HepG2 (cell line): Measurements from ENCODE around the gene SMAD7. TPM values are rescaled to one million over a fixed set of nuclear protein-coding genes. Genes with fewer than 3 reads are reported as not detected.

Experiments used
- ARHGAP35 ChIP-seq: sonication (generic); formaldehyde crosslinking; IDR thresholded peaks from 2 replicates; pipeline ENCODE4 v1.9.0; 2022; ENCODE audit warnings: mild to moderate bottlenecking, inconsistent platforms, moderate library complexity, missing genetic modification reagents, borderline replicate concordance
- ATF3 ChIP-seq: sonication (generic); formaldehyde crosslinking; IDR thresholded peaks from 2 replicates; pipeline ENCODE4 v1.4.0; 2020; ENCODE audit warnings: missing genetic modification reagents
- GABPB1 ChIP-seq: IDR thresholded peaks from 2 replicates; pipeline ENCODE4 v1.6.1; 2016; ENCODE audit warnings: mild to moderate bottlenecking, missing genetic modification reagents, moderate library complexity, missing compliant biosample characterization
- RXRA ChIP-seq: sonication (generic); formaldehyde crosslinking; IDR thresholded peaks from 2 replicates; pipeline ENCODE4 v1.5.1; 2020; ENCODE audit warnings: missing genetic modification reagents
- SALL2 ChIP-seq: sonication (generic); formaldehyde crosslinking; IDR thresholded peaks from 2 replicates; pipeline ENCODE4 v1.8.1; 2023; ENCODE audit warnings: mild to moderate bottlenecking, missing genetic modification reagents, inconsistent platforms
- SKI ChIP-seq: fragments of 450-650 bp; IDR thresholded peaks from one replicate; pipeline ENCODE4 v1.6.1; 2018; ENCODE audit warnings: mild to moderate bottlenecking; ENCODE audit not compliant: partially characterized antibody
- TBX3 ChIP-seq: fragments of 450-650 bp; IDR thresholded peaks from 2 replicates; pipeline ENCODE4 v1.6.1; 2017; ENCODE audit warnings: antibody characterized with exemption, mild to moderate bottlenecking, inconsistent platforms, borderline replicate concordance
- TGIF2 ChIP-seq: IDR thresholded peaks from 2 replicates; pipeline ENCODE4 v1.6.1; 2016; ENCODE audit warnings: control low read depth, missing compliant biosample characterization
- ZBTB26 ChIP-seq: IDR thresholded peaks from 2 replicates; pipeline ENCODE4 v1.6.1; 2016; ENCODE audit warnings: missing compliant biosample characterization, missing genetic modification reagents, borderline replicate concordance
- ZNF644 ChIP-seq: IDR thresholded peaks from 2 replicates; pipeline ENCODE4 v1.6.1; 2016; ENCODE audit warnings: low read depth
- ZNF646 ChIP-seq: sonication (generic); formaldehyde crosslinking; IDR thresholded peaks from 2 replicates; pipeline ENCODE4 v1.9.0; 2021; ENCODE audit warnings: mild to moderate bottlenecking, missing genetic modification reagents
- ZNF687 ChIP-seq: sonication (generic); formaldehyde crosslinking; IDR thresholded peaks from 2 replicates; pipeline ENCODE4 v1.5.1; 2020; ENCODE audit warnings: mild to moderate bottlenecking, missing genetic modification reagents, moderate library complexity
- ZNF746 ChIP-seq: sonication (generic); formaldehyde crosslinking; IDR thresholded peaks from 2 replicates; pipeline ENCODE4 v1.8.0; 2022; ENCODE audit warnings: mild to moderate bottlenecking, missing genetic modification reagents
- polyA plus RNA-seq, 8 experiments: library from polyadenylated mRNA; depleted of rRNA in 3 of 8; stranded (reverse) in 7 of 8; unstranded in 1 of 8; fragments of >200 nt; fragmentation: Illumina TruSeq in 4 of 8; extraction: Trizol in 4 of 8; gene quantifications; 2 replicates each; pipeline versions ENCODE4 v1.2.1 to v1.2.3, GENCODE V29; 2011 to 2016; ENCODE audit warnings: low read depth in 4 of 8, missing spikeins in 1 of 8, mixed read lengths in 1 of 8; ENCODE audit not compliant: insufficient read depth in 1 of 8
- total RNA-seq, 5 experiments: library from RNA; depleted of rRNA; stranded (reverse); fragments of >200 nt; fragmentation: Illumina TruSeq; extraction: Trizol; gene quantifications; 2 replicates each; pipeline ENCODE4 v1.2.3, GENCODE V29; 2016; ENCODE audit warnings: low read depth in 1 of 5

SMAD7 gene
- total and polyA plus RNA-seq, 2 of the 13 experiments (the other 11 are each of a cell fraction or from before 2014, with no cell fraction given): 17.4 to 24.7 TPM

- peak; percentile 29; the same call in 1 of the 2 replicates for TF ChIP-seq ZNF746 (CRISPR knock-in tag)
- no peak for TF ChIP-seq TBX3
- TF ChIP-seq SKI: peak; percentile 28
- peak; percentile 6; the same call in 1 of the 2 replicates for TF ChIP-seq GABPB1 (CRISPR knock-in tag)
- TF ChIP-seq ATF3 (CRISPR knock-in tag): peak; percentile 88; the same call in 1 of the 2 replicates
- no peak for TF ChIP-seq ZNF646
- TF ChIP-seq SALL2 (CRISPR knock-in tag): no peak
- TF ChIP-seq ZNF644 (CRISPR knock-in tag): peak; percentile 57; the same call in 1 of the 2 replicates
- no peak for TF ChIP-seq RXRA (CRISPR knock-in tag)
- peak; percentile 82 for TF ChIP-seq ZNF687
- peak; percentile 94 for TF ChIP-seq ZBTB26 (CRISPR knock-in tag)
- no peak for TF ChIP-seq ARHGAP35 (CRISPR knock-in tag)
- peak; percentile 9; the same call in 1 of the 2 replicates for TF ChIP-seq TGIF2
Measured at GRCh38 chr18:48990481-48991318, 39.9 kb upstream of the SMAD7 start (continued).
